GM12801 (cell line): ENCODE data around the gene SORCS2.

Source experiments
- TF ChIP-seq, protein P1 (sequence below): IDR thresholded peaks from one replicate; pipeline ENCODE4 v1.5.1; 2011; ENCODE audit warnings: control low read depth; ENCODE audit not compliant: insufficient read length; ENCODE audit errors: extremely low read depth

SORCS2 gene

DNA sequence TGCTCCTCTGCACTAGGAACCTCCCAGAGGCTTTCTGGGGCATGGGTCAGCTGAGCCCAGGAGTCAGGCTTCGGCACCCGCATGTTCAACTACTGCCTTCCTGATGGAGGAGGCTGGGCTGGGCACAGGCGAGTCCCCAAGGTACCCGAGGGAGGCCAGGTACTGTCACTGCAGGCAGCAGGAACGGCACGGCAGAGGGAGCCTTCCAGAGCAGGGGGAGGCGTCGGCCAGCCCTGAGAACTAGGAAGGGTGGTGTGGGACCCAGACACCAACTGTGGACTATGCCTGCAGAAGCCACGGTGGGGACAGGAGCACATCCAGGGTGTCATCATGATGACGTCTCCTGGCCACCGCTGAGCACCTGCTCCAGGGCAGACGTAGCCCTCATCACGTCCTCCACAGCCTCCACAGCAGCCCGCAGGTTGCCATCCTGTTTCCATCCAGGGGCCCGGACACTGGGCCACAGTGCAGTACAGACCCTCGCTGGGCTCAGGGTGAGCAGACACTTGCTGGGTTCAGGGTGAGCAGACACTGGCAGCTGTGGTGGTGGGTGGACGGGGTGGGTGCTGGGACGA lies 40.8 kb downstream of the SORCS2 start:
- TF ChIP-seq, protein P1, sequence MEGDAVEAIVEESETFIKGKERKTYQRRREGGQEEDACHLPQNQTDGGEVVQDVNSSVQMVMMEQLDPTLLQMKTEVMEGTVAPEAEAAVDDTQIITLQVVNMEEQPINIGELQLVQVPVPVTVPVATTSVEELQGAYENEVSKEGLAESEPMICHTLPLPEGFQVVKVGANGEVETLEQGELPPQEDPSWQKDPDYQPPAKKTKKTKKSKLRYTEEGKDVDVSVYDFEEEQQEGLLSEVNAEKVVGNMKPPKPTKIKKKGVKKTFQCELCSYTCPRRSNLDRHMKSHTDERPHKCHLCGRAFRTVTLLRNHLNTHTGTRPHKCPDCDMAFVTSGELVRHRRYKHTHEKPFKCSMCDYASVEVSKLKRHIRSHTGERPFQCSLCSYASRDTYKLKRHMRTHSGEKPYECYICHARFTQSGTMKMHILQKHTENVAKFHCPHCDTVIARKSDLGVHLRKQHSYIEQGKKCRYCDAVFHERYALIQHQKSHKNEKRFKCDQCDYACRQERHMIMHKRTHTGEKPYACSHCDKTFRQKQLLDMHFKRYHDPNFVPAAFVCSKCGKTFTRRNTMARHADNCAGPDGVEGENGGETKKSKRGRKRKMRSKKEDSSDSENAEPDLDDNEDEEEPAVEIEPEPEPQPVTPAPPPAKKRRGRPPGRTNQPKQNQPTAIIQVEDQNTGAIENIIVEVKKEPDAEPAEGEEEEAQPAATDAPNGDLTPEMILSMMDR, result no peak

DNA sequence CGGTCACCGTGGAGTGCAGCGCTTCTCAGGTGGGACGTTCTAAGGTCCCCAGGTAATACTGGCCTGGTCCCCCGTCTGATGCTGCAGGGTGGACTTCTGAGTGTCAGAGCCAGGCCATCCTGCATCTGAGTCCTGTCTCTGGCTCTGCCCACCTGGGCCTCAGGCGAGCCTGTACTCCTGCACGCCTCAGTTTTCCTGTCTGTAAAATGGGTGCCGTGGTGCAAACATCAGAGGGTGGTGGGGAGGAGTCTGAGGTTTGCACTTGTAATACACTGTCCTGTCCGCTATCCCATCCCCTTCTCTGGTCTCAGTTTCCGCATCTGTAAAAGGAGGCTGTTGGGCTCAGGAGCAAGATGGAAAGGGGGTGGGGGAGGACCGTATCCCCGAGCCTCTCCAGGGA lies 41.3 kb downstream of the SORCS2 start:
- TF ChIP-seq, protein P1, result no peak

DNA sequence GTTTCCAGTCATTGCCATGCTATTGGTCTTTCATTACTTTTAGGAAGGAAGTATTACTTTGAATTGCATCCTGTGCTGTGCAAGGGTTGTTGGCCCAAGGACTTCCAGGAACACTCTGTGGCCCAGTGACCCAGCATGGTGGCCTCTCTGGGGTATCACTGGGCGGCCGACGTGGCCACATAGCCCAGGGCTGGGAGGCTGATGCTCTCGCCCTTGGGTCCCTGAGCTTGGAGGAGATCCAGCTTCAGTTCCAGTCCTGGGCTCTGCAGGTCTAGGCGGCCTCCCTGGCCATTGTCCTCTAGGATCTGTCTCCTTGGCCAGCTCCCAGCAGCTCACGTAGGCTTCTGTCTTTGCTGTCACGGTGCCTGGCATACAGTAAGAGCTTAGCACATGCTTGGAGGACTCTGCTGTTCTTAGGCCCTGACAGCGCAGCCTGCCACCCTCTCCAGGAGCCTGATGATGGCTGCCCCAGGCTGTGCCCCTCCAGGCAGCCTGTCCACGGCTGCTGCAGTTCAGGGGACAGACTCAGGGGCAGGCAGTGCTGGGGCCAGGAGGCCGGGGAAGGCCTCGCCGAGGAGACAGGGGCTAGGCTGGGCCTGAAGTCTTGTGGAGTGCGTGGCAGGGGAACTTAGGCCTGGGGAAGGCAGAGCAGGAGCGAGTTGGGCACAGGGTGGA lies 42.2 kb downstream of the SORCS2 start:
- TF ChIP-seq, protein P1, result no peak

DNA sequence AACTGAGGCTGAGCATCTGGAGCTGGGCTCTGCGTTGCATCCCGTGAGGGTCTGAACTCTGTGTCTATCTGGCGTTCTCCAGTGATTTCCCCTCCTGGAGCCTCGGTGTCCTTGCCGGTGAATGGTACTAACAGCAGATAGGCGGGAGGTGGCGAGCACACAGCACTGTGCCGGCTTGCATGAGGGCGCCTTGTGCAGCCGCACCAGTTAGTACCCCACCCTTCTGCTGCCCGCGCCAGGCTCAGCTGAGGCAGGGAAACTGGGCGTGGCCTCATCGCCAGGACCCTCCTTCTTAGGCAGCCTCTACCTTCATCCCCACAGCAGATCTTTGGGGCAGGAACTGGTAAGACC lies 42.7 kb downstream of the SORCS2 start:
- TF ChIP-seq, protein P1, result no peak

DNA sequence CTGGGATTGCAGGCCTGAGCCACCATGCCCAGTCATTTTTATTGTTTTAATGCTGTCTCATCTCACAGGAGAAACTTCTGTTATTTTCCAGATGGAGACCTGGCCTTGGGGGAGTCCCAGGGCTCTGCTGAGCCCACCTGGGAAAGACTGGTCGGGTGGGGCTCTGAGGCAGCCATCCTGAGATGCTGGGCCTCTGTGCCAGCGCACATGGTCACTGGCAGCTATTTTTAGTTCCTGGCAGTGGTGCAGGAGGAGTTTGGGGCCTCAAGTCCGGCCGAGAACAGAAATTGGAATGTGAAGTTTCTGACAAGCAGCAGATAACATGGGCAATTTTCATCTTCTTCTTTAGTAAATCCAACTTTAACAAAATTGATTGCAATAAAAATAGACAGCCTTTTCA lies 44.5 kb downstream of the SORCS2 start:
- TF ChIP-seq, protein P1, result no peak

DNA sequence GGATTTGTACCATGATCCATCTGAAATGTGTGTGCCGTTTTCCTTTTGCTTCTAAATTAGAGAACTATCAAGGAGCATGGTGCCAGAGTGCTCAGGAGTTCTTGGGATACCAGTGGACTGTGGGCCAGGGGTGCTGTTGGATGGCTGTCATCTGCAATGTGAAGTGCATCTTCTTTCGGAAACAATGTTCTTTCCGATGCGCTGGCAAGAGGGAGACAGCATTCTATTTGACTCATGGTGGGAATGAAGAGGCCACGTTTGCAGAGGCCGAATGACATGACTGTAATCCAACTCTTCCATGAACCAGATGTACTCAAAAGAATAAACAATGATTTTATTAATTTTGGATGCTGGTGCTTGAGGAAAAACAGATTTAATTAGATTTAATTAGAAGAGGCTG lies 45.5 kb downstream of the SORCS2 start:
- TF ChIP-seq, protein P1, result no peak

DNA sequence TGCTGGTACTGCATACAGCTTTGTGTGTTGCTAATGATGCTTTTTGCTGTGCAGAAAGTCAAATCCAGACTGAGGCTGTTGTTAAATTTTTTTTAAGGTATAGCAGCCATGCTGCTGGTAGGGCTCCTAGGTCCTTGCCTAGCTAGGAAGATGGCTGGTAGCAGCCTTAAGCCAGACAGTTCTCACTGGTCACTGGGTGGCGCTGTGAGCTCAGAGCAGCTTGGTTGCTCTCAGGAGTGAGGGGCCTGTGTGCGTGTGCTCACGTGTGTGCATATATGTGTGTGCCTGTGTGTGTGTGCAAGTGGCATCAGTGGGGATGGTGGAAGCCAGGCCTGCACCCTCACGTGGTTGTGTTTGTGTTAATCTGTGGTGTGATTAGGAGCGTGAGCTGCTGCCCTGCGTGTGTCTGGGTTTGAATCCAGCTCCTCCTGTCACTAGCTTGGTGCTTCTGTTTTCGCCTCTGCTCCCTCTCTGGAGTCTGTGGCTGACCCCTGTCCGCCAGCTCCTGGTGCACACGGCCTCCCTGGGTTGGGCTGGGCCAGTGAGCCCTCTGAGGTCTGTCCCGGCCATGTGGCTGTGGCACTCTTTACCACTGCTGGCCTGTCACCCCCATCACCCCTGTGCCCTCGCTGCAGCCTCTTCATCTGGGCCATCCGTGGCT lies 46.1 kb downstream of the SORCS2 start:
- TF ChIP-seq, protein P1, result no peak
